ENCODE results near the gene ST13. TPM values are rescaled to one million over a fixed set of nuclear protein-coding genes. Genes with fewer than 3 reads are reported as not detected.

ST13 gene
- total RNA-seq (100 to 1,000 TPM; 262 to 316 (median 296) TPM), polyA plus RNA-seq (100 to 1,000 TPM; 166 to 456 (median 189) TPM)
- long read RNA-seq, donor 1, transcript ST13-201 (12 exons, 3,595 nt), result major isoform, 209 of 227 reads
- long read RNA-seq, donor 1, partial matches to known transcripts, result 10 of 227 reads
- long read RNA-seq, donor 1, other reads (novel, unspliced or antisense), result 8 of 227 reads
- long read RNA-seq, donor 2, transcript ST13-201 (12 exons, 3,595 nt), result major isoform, 483 of 547 reads
- long read RNA-seq, donor 2, partial matches to known transcripts, result 34 of 547 reads
- long read RNA-seq, donor 2, other reads (novel, unspliced or antisense), result 30 of 547 reads

DNA sequence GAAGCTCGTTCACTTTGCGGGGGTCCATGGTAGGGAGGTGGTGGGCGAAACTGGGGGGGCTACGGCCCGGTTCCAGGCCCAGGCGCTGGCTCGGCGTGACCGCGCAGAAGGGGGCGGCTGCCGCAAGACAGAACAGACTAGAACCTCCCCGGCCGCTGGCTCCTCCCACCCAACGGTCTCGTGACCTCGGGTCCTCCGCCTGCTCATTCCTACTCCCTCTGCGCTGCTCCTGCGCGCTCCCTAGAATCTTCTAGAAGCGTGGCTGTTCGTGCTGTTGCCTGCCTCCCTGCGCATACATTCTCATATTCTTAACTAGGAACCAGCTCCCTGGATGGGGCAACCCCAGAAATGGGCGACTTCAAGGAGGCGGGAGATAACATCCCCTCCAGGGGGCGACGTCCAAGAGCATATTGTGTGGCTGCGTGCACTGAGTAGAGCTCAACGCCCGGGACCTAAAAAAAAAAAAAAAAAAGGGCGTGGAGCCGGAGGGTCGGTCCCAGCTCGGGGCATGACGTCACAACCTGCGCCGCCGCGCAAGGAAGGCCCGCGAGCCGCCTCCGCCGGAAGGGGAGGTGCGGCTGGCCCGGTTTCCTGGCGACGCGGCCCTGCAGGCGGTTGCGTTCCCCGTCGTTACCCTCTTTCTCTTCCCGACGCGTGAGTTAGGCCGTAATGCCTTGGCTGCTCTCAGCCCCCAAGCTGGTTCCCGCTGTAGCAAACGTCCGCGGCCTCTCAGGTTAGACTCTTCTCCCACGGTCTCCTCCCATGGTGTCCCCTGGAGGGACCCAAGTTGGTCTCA is at the start of gene ST13, which contains the start of gene XPNPEP3:
Gene ST13 (minus strand): TSS at position 127 of the 796 bp plus-strand sequence. CDS start 99 bp downstream, at position 28.
Gene XPNPEP3 (plus strand): TSS at position 636 of the 796 bp plus-strand sequence. CDS start 34 bp downstream, at position 670.
- 0 to 1% (median 0%) methylated on average over 53 to 63 of the region's 63 CpGs for WGBS, 3 donors
- intact Hi-C loops (cut with DNase I), result loop anchor here in 1 of 2 donors (2.0 kb wide), 1 partner anchor 38 kb away; the partner anchor contains the start of gene SLC25A17
- Histone ChIP-seq H3K27ac (peak within 1 kb of the TSS; percentile 98), H3K4me1 (peaks cover 55% of the 10 kb centered on the region), H3K9me3 (no peaks in the 10 kb centered on the region), H3K27me3 (ENCODE audit: insufficient read depth in 3 of 3, low read length in 2 of 3) (no peaks in the 10 kb centered on the region), H3K4me3 (peak within 1 kb of the TSS; percentile 96), H3K36me3 (ENCODE audit: insufficient read depth in 1 of 2, low read depth in 1 of 2) (peaks cover 0 to 18% of the 10 kb centered on the region in 2 donors)
- ATAC-seq (peak; percentile 94 to 98 (median 97)), DNase-seq (peak; percentile 98 to 99)
- TF ChIP-seq CTCF (IDR thresholded peaks at IDR 0.05), result no peak

DNA sequence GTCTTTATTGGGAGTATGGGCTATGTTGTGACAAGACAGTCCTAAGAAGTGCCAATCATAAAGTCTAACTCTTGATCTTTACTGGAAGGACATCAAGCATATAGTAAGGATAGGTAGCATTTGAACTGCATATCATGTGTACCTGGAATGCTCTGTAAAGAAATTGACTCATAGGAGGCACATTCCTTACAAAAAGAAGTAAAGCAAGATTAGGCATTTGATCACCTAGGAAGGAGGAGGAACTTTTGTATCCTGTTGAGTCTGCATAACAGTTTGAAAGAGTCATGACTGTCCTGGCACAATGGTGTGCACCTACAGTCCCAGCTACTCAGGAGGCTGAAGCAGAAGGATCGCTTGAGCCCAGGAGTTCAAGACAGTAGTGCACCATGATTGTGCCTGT is 47.7 kb upstream of the ST13 start:
- H3K27ac ChIP-seq, result no peak overlapping the region
- no peaks in the 10 kb centered on the region for H3K9me3 ChIP-seq
- TF ChIP-seq CTCF (IDR thresholded peaks at IDR 0.05), result no peak
- intact Hi-C loops (cut with DNase I), result no loop called here
- H3K36me3 ChIP-seq (ENCODE audit: insufficient read depth in 1 of 2, low read depth in 1 of 2), result peaks cover 0 to 38% of the 10 kb centered on the region in 2 donors
- no peak overlapping the region for H3K4me3 ChIP-seq
- ATAC-seq (no peak), DNase-seq (no peak)
- 93 to 100% (median 100%) methylated on average over 1 of the region's 1 CpG for WGBS, 3 donors
- no peaks in the 10 kb centered on the region for H3K27me3 ChIP-seq (ENCODE audit: insufficient read depth in 3 of 3, low read length in 2 of 3)
- no peaks in the 10 kb centered on the region for H3K4me1 ChIP-seq

DNA sequence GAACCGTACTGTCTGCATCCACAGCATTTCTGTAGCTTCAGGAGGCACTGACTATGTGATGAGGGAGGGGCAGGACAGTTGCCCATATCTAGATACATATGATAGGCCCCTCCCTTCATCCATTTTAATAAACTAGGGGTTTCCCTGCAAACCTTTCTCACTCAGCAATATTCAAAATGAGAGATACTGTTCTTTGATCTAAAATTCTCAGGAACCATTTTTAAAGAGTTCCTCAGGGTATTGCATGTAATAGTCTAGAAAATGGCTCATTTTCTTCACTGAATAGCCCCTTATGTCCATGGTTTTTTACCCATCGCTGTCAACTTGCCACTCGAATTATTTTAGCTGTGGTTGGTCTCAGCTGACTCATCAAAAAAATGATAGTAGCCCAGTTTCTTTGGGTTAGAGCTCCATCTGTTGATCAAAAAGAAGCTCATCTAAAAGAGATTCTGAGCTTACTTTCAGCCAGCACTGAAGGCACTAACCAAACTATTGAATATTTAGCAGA is 42.5 kb upstream of the ST13 start:
- Histone ChIP-seq H3K9me3 (no peaks in the 10 kb centered on the region), H3K4me3 (no peak overlapping the region), H3K27me3 (ENCODE audit: insufficient read depth in 3 of 3, low read length in 2 of 3) (no peaks in the 10 kb centered on the region), H3K36me3 (ENCODE audit: insufficient read depth in 1 of 2, low read depth in 1 of 2) (peaks cover 0 to 19% of the 10 kb centered on the region in 2 donors), H3K27ac (no peak overlapping the region), H3K4me1 (no peaks in the 10 kb centered on the region)
- DNase-seq (no peak), ATAC-seq (peak in 3 of 4 donors; percentile 46 to 87 (median 61))
- TF ChIP-seq CTCF (IDR thresholded peaks at IDR 0.05), result peak; percentile 50
- 40 to 56% (median 50%) methylated on average over 3 of the region's 3 CpGs for WGBS, 3 donors
- intact Hi-C loops (cut with DNase I), result no loop called here

GRCh38 chr22:40894417-40894816 is 38.0 kb upstream of the ST13 start:
- Histone ChIP-seq H3K4me3 (no peak overlapping the region), H3K27me3 (ENCODE audit: insufficient read depth in 3 of 3, low read length in 2 of 3) (no peaks in the 10 kb centered on the region), H3K9me3 (no peaks in the 10 kb centered on the region), H3K27ac (no peak overlapping the region), H3K36me3 (ENCODE audit: insufficient read depth in 1 of 2, low read depth in 1 of 2) (peaks cover 0 to 43% of the 10 kb centered on the region in 2 donors), H3K4me1 (no peaks in the 10 kb centered on the region)
- intact Hi-C loops (cut with DNase I), result no loop called here
- WGBS, 3 donors, result 81 to 89% (median 86%) methylated on average over 4 of the region's 4 CpGs
- DNase-seq (no peak), ATAC-seq (peak in 1 of 4 donors; percentile 29)
- no peak for TF ChIP-seq CTCF (IDR thresholded peaks at IDR 0.05)

All from psoas muscle (tissue), 8 donors.